ENCODE data around the gene VPS37D. TPM values are rescaled to one million over a fixed set of nuclear protein-coding genes. Genes with fewer than 3 reads are reported as not detected.
A peak's percentile ranks its signal among the peaks of the same experiment; 100 is the strongest.

VPS37D gene
- total and polyA plus RNA-seq, 2 donors (not counting 1 experiment from before 2014, with no cell fraction given), result 0.10 to 0.71 TPM

DNA sequence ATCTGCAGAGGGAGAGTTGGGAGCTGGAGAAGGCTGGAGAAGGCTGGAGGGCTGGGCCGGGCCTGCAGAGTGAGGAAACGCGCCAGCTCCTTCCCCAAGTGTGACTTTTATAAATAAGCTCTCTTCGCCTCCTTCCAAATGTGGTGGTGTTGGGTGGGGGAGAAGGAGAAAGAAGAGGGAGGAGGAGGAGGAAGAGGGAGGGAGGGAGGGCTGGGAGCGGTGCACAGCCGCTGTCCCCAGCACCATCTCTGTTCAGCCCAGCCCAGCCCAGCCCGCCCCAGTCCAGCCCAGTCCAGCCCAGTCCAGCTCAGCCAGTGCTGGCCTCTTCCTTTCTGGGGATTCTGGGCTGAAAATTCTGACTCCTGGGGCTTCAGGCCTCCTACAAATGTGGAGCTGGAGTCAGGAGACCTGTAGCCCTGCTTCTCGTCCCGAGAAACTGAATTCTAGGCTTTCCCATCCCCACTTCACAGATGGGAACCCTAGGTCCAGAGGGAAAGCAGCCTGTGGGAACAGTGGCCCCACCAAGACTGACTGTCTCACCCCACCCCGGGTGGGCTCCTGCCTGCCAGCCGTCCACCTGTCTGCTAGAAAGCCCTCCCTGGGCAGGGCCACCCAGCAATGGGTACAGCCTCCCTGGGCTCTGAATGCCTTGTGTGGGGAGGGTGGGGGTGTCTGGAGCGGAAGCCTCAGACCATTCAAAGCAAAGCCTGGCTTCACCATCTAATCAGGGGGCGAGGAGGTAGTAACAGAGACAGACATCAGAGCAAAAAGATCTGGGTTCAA is 49.6 kb downstream of the VPS37D start:
- Histone ChIP-seq H3K4me2 (replicated peaks; ENCODE audit: low read depth, low read length, poor library complexity, severe bottlenecking) (peak overlapping the region; percentile 97), H3K9ac (ENCODE audit: low read length) (no peak overlapping the region)
- no peak for ATAC-seq (ENCODE audit: low read depth)

More for the DNA sequence above, 49.6 kb downstream of the VPS37D start:
- H3K27ac ChIP-seq (ENCODE audit: low read length in 2 of 2), result no peak overlapping the region
- no peak overlapping the region for H3K4me3 ChIP-seq (ENCODE audit: control extremely low read depth in 1 of 5, extremely low read depth in 1 of 5, insufficient read depth in 1 of 5, low read depth in 2 of 5, low read length in 4 of 5)
- ChIA-PET POLR2A (interaction anchor here (0.6 to 0.9 kb wide), 2 partner anchors 16 to 34 kb away, joined by 4 to 5 read pairs; partner anchors contain the start of genes BUD23 and DNAJC30), CTCF (interaction anchor here (2.3 kb wide), 1 partner anchor 8 kb away, joined by 8 read pairs; no protein-coding TSS in a partner anchor)
- no peak overlapping the region for H2AFZ ChIP-seq (ENCODE audit: insufficient read depth, low read depth, low read length, poor library complexity, severe bottlenecking)
- 64% methylated on average over 6 of the region's 13 CpGs for WGBS (ENCODE audit: insufficient coverage)
- Mint-ChIP-seq H3K27me3 (peaks cover 38% of the 10 kb centered on the region), H3K27ac (no peak overlapping the region), H3K4me1 (peaks cover 20% of the 10 kb centered on the region), H3K4me3 (peak overlapping the region; percentile 83), H3K9me3 (ENCODE audit: insufficient read depth) (no peaks in the 10 kb centered on the region)
- peaks cover 12% of the 10 kb centered on the region for H4K20me1 ChIP-seq (ENCODE audit: control insufficient read depth, insufficient read depth, low read length, poor library complexity, severe bottlenecking)
- peaks cover 0 to 64% (median 25%) of the 10 kb centered on the region in 4 experiments for H3K27me3 ChIP-seq (replicated peaks in 1 of 4; ENCODE audit: control extremely low read depth in 1 of 4, control insufficient read depth in 3 of 4, insufficient read depth in 4 of 4, low read length in 3 of 4)
- H3K9me3 ChIP-seq (ENCODE audit: control extremely low read depth in 1 of 3, control insufficient read depth in 2 of 3, insufficient read depth in 1 of 3, low read length in 2 of 3), result peaks cover 0 to 11% (median 0%) of the 10 kb centered on the region in 3 donors
- H3K4me1 ChIP-seq (ENCODE audit: control insufficient read depth in 2 of 2, insufficient read depth in 2 of 2, low read length in 2 of 2), result peaks cover 25 to 31% of the 10 kb centered on the region in 2 donors
- no peak for DNase-seq
- intact Hi-C loops (cut with micrococcal nuclease), result loop anchor here (5.0 kb wide), 1 partner anchor 35 kb away; the partner anchor contains the start of genes BUD23 and DNAJC30
- H3K36me3 ChIP-seq (replicated peaks in 1 of 2; ENCODE audit: control extremely low read depth in 1 of 2, control insufficient read depth in 1 of 2, extremely low read depth in 1 of 2, insufficient read depth in 2 of 2, low read length in 1 of 2), result no peaks in the 10 kb centered on the region
- no peaks in the 10 kb centered on the region for H3K79me2 ChIP-seq (ENCODE audit: control insufficient read depth, insufficient read depth, low read length)
- TF ChIP-seq, protein P1, sequence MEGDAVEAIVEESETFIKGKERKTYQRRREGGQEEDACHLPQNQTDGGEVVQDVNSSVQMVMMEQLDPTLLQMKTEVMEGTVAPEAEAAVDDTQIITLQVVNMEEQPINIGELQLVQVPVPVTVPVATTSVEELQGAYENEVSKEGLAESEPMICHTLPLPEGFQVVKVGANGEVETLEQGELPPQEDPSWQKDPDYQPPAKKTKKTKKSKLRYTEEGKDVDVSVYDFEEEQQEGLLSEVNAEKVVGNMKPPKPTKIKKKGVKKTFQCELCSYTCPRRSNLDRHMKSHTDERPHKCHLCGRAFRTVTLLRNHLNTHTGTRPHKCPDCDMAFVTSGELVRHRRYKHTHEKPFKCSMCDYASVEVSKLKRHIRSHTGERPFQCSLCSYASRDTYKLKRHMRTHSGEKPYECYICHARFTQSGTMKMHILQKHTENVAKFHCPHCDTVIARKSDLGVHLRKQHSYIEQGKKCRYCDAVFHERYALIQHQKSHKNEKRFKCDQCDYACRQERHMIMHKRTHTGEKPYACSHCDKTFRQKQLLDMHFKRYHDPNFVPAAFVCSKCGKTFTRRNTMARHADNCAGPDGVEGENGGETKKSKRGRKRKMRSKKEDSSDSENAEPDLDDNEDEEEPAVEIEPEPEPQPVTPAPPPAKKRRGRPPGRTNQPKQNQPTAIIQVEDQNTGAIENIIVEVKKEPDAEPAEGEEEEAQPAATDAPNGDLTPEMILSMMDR (IDR thresholded peaks at IDR 0.05), result no peak
- TF ChIP-seq EZH2 (IDR thresholded peaks at IDR 0.05; ENCODE audit: borderline replicate concordance, insufficient read depth, low read depth, low read length, poor library complexity, severe bottlenecking), result no peak
